A549 (cell line): Measurements from ENCODE around the gene TVP23A. TPM values are rescaled to one million over a fixed set of nuclear protein-coding genes. Genes with fewer than 3 reads are reported as not detected.
"Not testable (repeated sequence)": the region's sequence is repeated elsewhere in the genome, so short reads cannot be mapped to it uniquely, and the experiment has no call there.

Experiments used
- ATAC-seq, 2 experiments: fragments of 200-7000 bp in 1 of 2; fragments of >200 bp in 1 of 2; cut with Nextera tagmentation in 1 of 2; cut with Tn5 transposase in 1 of 2; 3 replicates each; pipeline versions ENCODE4 v1.8.0 to v1.9.1; 2018 to 2020; ENCODE audit warnings: mild to moderate bottlenecking in 1 of 2, moderate library complexity in 1 of 2
- CTCF ChIA-PET: fragments of 300-600 bp; sonication (Branson Sonifier 250); formaldehyde crosslinking; extraction: SDS; loops from one replicate; lab custom pipeline; 2021; ENCODE audit warnings: antibody characterized with exemption, inconsistent platforms; lab: Yijun Ruan, JAX
- POLR2A ChIA-PET: fragments of 350-600 bp; formaldehyde crosslinking; extraction: SDS; loops from one replicate; lab custom pipeline; 2021; ENCODE audit warnings: antibody characterized with exemption, inconsistent platforms; lab: Yijun Ruan, JAX
- DNase-seq, 2 experiments: peaks; one replicate each; pipeline versions ENCODE4 v3.0.0 to v3.0.0-alpha.2; 2011 to 2016; ENCODE audit warnings: low read depth in 1 of 2, low spot score in 1 of 2
- FAIRE-seq: peaks from 2 replicates; lab custom pipeline; 2011; peaks lifted over from hg19 to GRCh38; lab: Jason Lieb, UNC
- H3K27ac ChIP-seq, 2 experiments: fragments of >200 bp; sonication (Bioruptor Twin); formaldehyde crosslinking; 3 replicates each; pipeline ENCODE4 v1.5.1; 2016 to 2017
- H3K4me1 ChIP-seq: fragments of >200 bp; sonication (Bioruptor Twin); formaldehyde crosslinking; 3 replicates; pipeline ENCODE4 v1.6.1; 2016
- H3K4me2 ChIP-seq: fragments of >200 bp; sonication (Bioruptor Twin); formaldehyde crosslinking; 3 replicates; pipeline ENCODE4 v1.6.1; 2016
- H3K4me3 ChIP-seq: fragments of >200 bp; sonication (Bioruptor Twin); formaldehyde crosslinking; 3 replicates; pipeline ENCODE4 v1.5.1; 2016
- H3K9me3 ChIP-seq: fragments of >200 bp; sonication (Bioruptor Twin); formaldehyde crosslinking; 3 replicates; pipeline ENCODE4 v1.6.1; 2016
- BCL3 ChIP-seq: fragments of >200 bp; sonication (Bioruptor Twin); formaldehyde crosslinking; IDR thresholded peaks from 3 replicates; pipeline ENCODE4 v1.6.1; 2016
- CBX2 ChIP-seq: fragments of 200-600 bp; sonication (generic); IDR thresholded peaks from 2 replicates; pipeline ENCODE4 v1.6.1; 2016; ENCODE audit warnings: low read depth, mild to moderate bottlenecking, borderline replicate concordance
- CHD2 ChIP-seq: fragments of 150-350 bp; IDR thresholded peaks from 2 replicates; pipeline ENCODE4 v1.6.1; 2014; ENCODE audit warnings: low read length; ENCODE audit not compliant: partially characterized antibody
- CHD4 ChIP-seq: fragments of 200-600 bp; sonication (generic); IDR thresholded peaks from 2 replicates; pipeline ENCODE4 v1.6.1; 2016; ENCODE audit warnings: antibody characterized with exemption, mild to moderate bottlenecking, borderline replicate concordance
- EHMT2 ChIP-seq: fragments of 200-600 bp; sonication (generic); IDR thresholded peaks from 2 replicates; pipeline ENCODE4 v1.6.1; 2016; ENCODE audit warnings: antibody characterized with exemption, low read depth, mild to moderate bottlenecking, moderate library complexity
- FOSB ChIP-seq: fragments of 250-450 bp; sonication (Bioruptor Pico); IDR thresholded peaks from 2 replicates; pipeline ENCODE4 v1.5.0; 2020; ENCODE audit warnings: mild to moderate bottlenecking, moderate library complexity
- FOSL2 ChIP-seq, 2 experiments: fragments of 450-650 bp in 1 of 2; fragments of >200 bp in 1 of 2; sonication (Bioruptor Twin) in 1 of 2; formaldehyde crosslinking; IDR thresholded peaks; 2 replicates each; pipeline versions ENCODE4 v1.5.0 to v1.6.1; 2016 to 2020; ENCODE audit warnings: mild to moderate bottlenecking in 1 of 2, moderate library complexity in 1 of 2
- HOXB13 ChIP-seq: fragments of 250-450 bp; sonication (Bioruptor Pico); IDR thresholded peaks from 2 replicates; pipeline ENCODE4 v1.5.0; 2020; ENCODE audit warnings: low read depth, mild to moderate bottlenecking, moderate library complexity
- NPAS2 ChIP-seq: fragments of 250-450 bp; sonication (Bioruptor Pico); IDR thresholded peaks from 2 replicates; pipeline ENCODE4 v1.8.0; 2022; ENCODE audit warnings: mild to moderate bottlenecking, moderate library complexity, borderline replicate concordance
- PBX3 ChIP-seq: IDR thresholded peaks from 2 replicates; pipeline ENCODE4 v1.6.1; 2012
- PHF8 ChIP-seq: fragments of 200-600 bp; sonication (generic); IDR thresholded peaks from 2 replicates; pipeline ENCODE4 v1.6.1; 2016; ENCODE audit warnings: low read depth, mild to moderate bottlenecking, antibody characterized with exemption, moderate library complexity, borderline replicate concordance
- RAD21 ChIP-seq, 2 experiments: fragments of >200 bp in 1 of 2; sonication (Bioruptor Twin) in 1 of 2; formaldehyde crosslinking in 1 of 2; IDR thresholded peaks in 1 of 2; conservative IDR thresholded peaks in 1 of 2; 2 replicates in 1 of 2; 3 replicates in 1 of 2; pipeline ENCODE4 v1.6.1; 2012 to 2018; ENCODE audit warnings: inconsistent platforms in 1 of 2
- RNF2 ChIP-seq: fragments of 200-600 bp; sonication (generic); IDR thresholded peaks from 2 replicates; pipeline ENCODE4 v1.6.1; 2016; ENCODE audit warnings: low read depth, mild to moderate bottlenecking, antibody characterized with exemption, moderate library complexity, borderline replicate concordance
- SREBF2 ChIP-seq: fragments of 450-650 bp; IDR thresholded peaks from 2 replicates; pipeline ENCODE4 v1.6.1; 2014; ENCODE audit warnings: mild to moderate bottlenecking, moderate library complexity
- TFCP2L1 ChIP-seq: fragments of 250-450 bp; sonication (Bioruptor Pico); IDR thresholded peaks from 2 replicates; pipeline ENCODE4 v1.5.0; 2021; ENCODE audit warnings: mild to moderate bottlenecking
- USF2 ChIP-seq: fragments of 450-650 bp; IDR thresholded peaks from 2 replicates; pipeline ENCODE4 v1.6.1; 2014; ENCODE audit warnings: antibody characterized with exemption
- ZFP36 ChIP-seq: fragments of 450-650 bp; IDR thresholded peaks from 2 replicates; pipeline ENCODE4 v1.6.1; 2014; ENCODE audit warnings: borderline replicate concordance; ENCODE audit not compliant: partially characterized antibody
- ZNF302 ChIP-seq: fragments of 250-450 bp; sonication (Bioruptor Pico); IDR thresholded peaks from 2 replicates; pipeline ENCODE4 v1.9.0; 2021; ENCODE audit warnings: inconsistent platforms, mild to moderate bottlenecking, moderate library complexity
- ZSCAN20 ChIP-seq: fragments of 250-450 bp; sonication (Bioruptor Pico); IDR thresholded peaks from 2 replicates; pipeline ENCODE4 v1.8.0; 2022; ENCODE audit warnings: mild to moderate bottlenecking, moderate library complexity
- WGBS: methylation state at CpG from one replicate; pipeline ENCODE4 v1.1.6; 2017; ENCODE audit errors: missing lambda C conversion rate; 5-methylcytosine and 5-hydroxymethylcytosine counted together
- polyA plus RNA-seq, 4 experiments: library from polyadenylated mRNA; depleted of rRNA in 3 of 4; stranded (reverse); fragments of >200 nt; fragmentation: RNase III in 1 of 4; extraction: RNeasy Plus Mini Kit Qiagen cat#74134 plus additional on column Dnase treatment in 1 of 4; gene quantifications; 2 replicates in 3 of 4; 3 replicates in 1 of 4; pipeline ENCODE4 v1.2.3, GENCODE V29; 2011 to 2017
- TF ChIP-seq, protein P1 (sequence below): fragments of >200 bp; sonication (Bioruptor Twin); formaldehyde crosslinking; IDR thresholded peaks from 2 replicates; pipeline ENCODE4 v1.6.1; 2016
- TF ChIP-seq, protein P2 (sequence below): fragments of 250-450 bp; sonication (Bioruptor Pico); IDR thresholded peaks from 2 replicates; pipeline ENCODE4 v1.5.0; 2020; ENCODE audit warnings: low read depth, mild to moderate bottlenecking, moderate library complexity
- TF ChIP-seq, protein P3 (sequence below): fragments of >200 bp; sonication (Bioruptor Twin); formaldehyde crosslinking; IDR thresholded peaks from 3 replicates; pipeline ENCODE4 v1.5.1; 2016

Gene TVP23A
- polyA plus RNA-seq, 2 of the 4 experiments (the other 2 are of a cell fraction) = 0.03 TPM; not detected in 1

DNA sequence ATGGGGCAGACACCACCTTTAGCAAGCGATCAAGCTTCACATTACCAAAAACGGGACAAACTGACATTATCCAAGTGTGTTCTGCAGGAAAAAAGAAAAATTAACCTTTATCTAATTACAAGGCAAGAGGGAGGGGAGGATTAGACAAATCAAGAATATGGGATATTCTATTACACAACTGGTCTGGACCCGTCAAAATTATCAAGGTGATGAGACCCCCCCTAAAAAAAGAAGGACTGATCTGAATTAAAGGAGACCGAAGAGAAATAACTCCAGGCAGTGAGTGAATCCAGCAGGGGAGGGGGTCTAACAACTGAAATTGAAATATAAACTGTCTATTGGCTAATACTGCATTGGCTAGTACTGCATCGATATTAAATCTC, 75.4 kb downstream of the TVP23A start:
- peak in 1 of 2 experiments; percentile 17 for DNase-seq
- Histone ChIP-seq H3K4me1 (peaks cover 23% of the 10 kb centered on the region), H3K27ac (peak overlapping the region; percentile 89 to 95), H3K9me3 (no peaks in the 10 kb centered on the region), H3K4me3 (peak overlapping the region; percentile 46), H3K4me2 (peak overlapping the region; percentile 77)
- FAIRE-seq = no peak
- ChIA-PET POLR2A (interaction anchor here (0.7 to 1.8 kb wide), 9 partner anchors 10 to 1652 kb away, joined by 3 to 13 read pairs (median 7); partner anchors contain the start of genes DEXI and HAPSTR1), CTCF (interaction anchor here (1.1 to 1.8 kb wide), 2 partner anchors 228 to 233 kb away, joined by 5 to 6 read pairs; no protein-coding TSS in a partner anchor)
- TF ChIP-seq FOSB (no peak), ZSCAN20 (CRISPR knock-in tag) (no peak), ZNF302 (CRISPR knock-in tag) (no peak), EHMT2 (no peak), RAD21 (conservative IDR thresholded peaks at IDR 0.05 in 1 of 2, IDR thresholded peaks at IDR 0.05 in 1 of 2) (no peak), PBX3 (no peak), CBX2 (no peak)
- TF ChIP-seq, protein P1, sequence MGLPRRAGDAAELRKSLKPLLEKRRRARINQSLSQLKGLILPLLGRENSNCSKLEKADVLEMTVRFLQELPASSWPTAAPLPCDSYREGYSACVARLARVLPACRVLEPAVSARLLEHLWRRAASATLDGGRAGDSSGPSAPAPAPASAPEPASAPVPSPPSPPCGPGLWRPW = no peak
- peak in 1 of 2 experiments; percentile 1; a peak in 1 of 6 replicates for ATAC-seq
- WGBS = 20% methylated on average over 5 of the region's 5 CpGs

GRCh38 chr16:10741844-10742243, 76.8 kb downstream of the TVP23A start:
- Histone ChIP-seq H3K27ac (no peak overlapping the region), H3K9me3 (no peaks in the 10 kb centered on the region), H3K4me2 (no peak overlapping the region), H3K4me1 (peaks cover 36% of the 10 kb centered on the region), H3K4me3 (no peak overlapping the region)
- WGBS = 79% methylated on average over 4 of the region's 4 CpGs
- DNase-seq (no peak), ATAC-seq (no peak), FAIRE-seq (no peak)
- ChIA-PET POLR2A (no interaction called here), CTCF (no interaction called here)
- TF ChIP-seq, protein P2, sequence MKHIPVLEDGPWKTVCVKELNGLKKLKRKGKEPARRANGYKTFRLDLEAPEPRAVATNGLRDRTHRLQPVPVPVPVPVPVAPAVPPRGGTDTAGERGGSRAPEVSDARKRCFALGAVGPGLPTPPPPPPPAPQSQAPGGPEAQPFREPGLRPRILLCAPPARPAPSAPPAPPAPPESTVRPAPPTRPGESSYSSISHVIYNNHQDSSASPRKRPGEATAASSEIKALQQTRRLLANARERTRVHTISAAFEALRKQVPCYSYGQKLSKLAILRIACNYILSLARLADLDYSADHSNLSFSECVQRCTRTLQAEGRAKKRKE (CRISPR knock-in tag) = no peak
- TF ChIP-seq ZSCAN20 (CRISPR knock-in tag) (no peak), BCL3 (no peak), USF2 (no peak), FOSL2 (IDR thresholded peaks at IDR 0.05) (no peak), FOSL2 (CRISPR knock-in tag; IDR thresholded peaks at IDR 0.05) (no peak), NPAS2 (CRISPR knock-in tag) (no peak)

- CTCF ChIA-PET = interaction anchor here (0.9 to 7.4 kb wide), 3 partner anchors 12 to 227 kb away, joined by 3 to 198 read pairs (median 8); no protein-coding TSS in a partner anchor
- H3K9me3 ChIP-seq, POLR2A ChIA-PET, FAIRE-seq, ATAC-seq, DNase-seq, H3K27ac ChIP-seq, H3K4me2 ChIP-seq, H3K4me3 ChIP-seq: not testable (repeated sequence)
- 92% methylated on average over 9 of the region's 10 CpGs for WGBS
- H3K4me1 ChIP-seq = peaks cover 38% of the 10 kb centered on the region
Measured at GRCh38 chr16:10741249-10741648, 77.3 kb downstream of the TVP23A start.

DNA sequence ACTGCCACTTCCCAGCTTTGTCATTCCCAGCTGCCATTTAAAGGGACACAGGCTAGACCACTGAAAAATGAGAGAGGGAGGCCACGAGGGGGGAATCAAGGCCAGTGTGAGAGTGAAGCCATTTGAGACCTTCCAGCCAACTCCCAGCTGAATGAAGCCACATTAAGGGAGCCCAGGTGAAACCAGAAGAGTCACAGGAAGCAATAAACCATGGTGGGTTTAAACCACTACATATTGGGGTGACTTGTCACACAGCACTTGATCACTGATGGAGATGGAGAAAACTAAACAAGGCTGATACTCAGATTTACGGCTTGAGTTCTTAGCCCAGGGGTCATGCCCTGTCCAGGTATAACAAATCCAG, 77.8 kb downstream of the TVP23A start:
- no peak for FAIRE-seq

More for the DNA sequence above, 77.8 kb downstream of the TVP23A start:
- TF ChIP-seq CHD2 (no peak), TFCP2L1 (CRISPR knock-in tag) (no peak), CHD4 (no peak), RAD21 (conservative IDR thresholded peaks at IDR 0.05 in 1 of 2, IDR thresholded peaks at IDR 0.05 in 1 of 2) (no peak), HOXB13 (CRISPR knock-in tag) (no peak), RNF2 (no peak), SREBF2 (no peak), ZFP36 (no peak), PHF8 (no peak), NPAS2 (CRISPR knock-in tag) (no peak)
- TF ChIP-seq, protein P3, sequence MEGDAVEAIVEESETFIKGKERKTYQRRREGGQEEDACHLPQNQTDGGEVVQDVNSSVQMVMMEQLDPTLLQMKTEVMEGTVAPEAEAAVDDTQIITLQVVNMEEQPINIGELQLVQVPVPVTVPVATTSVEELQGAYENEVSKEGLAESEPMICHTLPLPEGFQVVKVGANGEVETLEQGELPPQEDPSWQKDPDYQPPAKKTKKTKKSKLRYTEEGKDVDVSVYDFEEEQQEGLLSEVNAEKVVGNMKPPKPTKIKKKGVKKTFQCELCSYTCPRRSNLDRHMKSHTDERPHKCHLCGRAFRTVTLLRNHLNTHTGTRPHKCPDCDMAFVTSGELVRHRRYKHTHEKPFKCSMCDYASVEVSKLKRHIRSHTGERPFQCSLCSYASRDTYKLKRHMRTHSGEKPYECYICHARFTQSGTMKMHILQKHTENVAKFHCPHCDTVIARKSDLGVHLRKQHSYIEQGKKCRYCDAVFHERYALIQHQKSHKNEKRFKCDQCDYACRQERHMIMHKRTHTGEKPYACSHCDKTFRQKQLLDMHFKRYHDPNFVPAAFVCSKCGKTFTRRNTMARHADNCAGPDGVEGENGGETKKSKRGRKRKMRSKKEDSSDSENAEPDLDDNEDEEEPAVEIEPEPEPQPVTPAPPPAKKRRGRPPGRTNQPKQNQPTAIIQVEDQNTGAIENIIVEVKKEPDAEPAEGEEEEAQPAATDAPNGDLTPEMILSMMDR = no peak
- POLR2A ChIA-PET = no interaction called here
- peaks cover 38% of the 10 kb centered on the region for H3K4me1 ChIP-seq
- H3K4me2 ChIP-seq = no peak overlapping the region
- no peaks in the 10 kb centered on the region for H3K9me3 ChIP-seq
- 78% methylated on average over 2 of the region's 2 CpGs for WGBS
- CTCF ChIA-PET = interaction anchor here (0.6 to 7.4 kb wide), 4 partner anchors 11 to 427 kb away, joined by 3 to 198 read pairs (median 6); no protein-coding TSS in a partner anchor
- DNase-seq (no peak), ATAC-seq (no peak)
- H3K4me3 ChIP-seq = no peak overlapping the region
- no peak overlapping the region; a peak in 1 of 6 replicates for H3K27ac ChIP-seq
